Measurements from ENCODE around the gene LMF1.
A peak's percentile ranks its signal among the peaks of the same experiment; 100 is the strongest.

Gene LMF1

GRCh38 chr16:813916-814412 is 156.8 kb downstream of the LMF1 start:
- ATAC-seq, result no peak
- DNase-seq, result no peak

GRCh38 chr16:813204-813915 is 157.4 kb downstream of the LMF1 start:
- ATAC-seq, result peak; percentile 77

GRCh38 chr16:808085-808386 is 162.7 kb downstream of the LMF1 start:
- ATAC-seq, result no peak

More at GRCh38 chr16:813204-813915, 157.4 kb downstream of the LMF1 start:
- peak; percentile 69 for DNase-seq

GRCh38 chr16:807347-808084 is 163.3 kb downstream of the LMF1 start:
- peak; percentile 91 for DNase-seq
- peak; percentile 93 for ATAC-seq

More at GRCh38 chr16:808085-808386, 162.7 kb downstream of the LMF1 start:
- no peak for DNase-seq

GRCh38 chr16:805474-805873 is 165.3 kb downstream of the LMF1 start:
- DNase-seq (no peak), ATAC-seq (no peak)

GRCh38 chr16:804193-805048 is 166.4 kb downstream of the LMF1 start:
- DNase-seq (no peak), ATAC-seq (no peak)

- ATAC-seq, result no peak
- DNase-seq, result no peak
Measured at GRCh38 chr16:803754-804080, 167.1 kb downstream of the LMF1 start.

Measured in stimulated activated naive CD8-positive, alpha-beta T cell treated with anti-CD3 and anti-CD28 coated beads, Interleukin-15, Interleukin-2, amounts not matched to agents 100 U/mL and 50 U/mL, for 24 hours (primary cell).